ENCODE results near the gene SEPSECS. TPM values are rescaled to one million over a fixed set of nuclear protein-coding genes. Genes with fewer than 3 reads are reported as not detected.
A peak's percentile ranks its signal among the peaks of the same experiment; 100 is the strongest.

SEPSECS gene
- total and polyA plus RNA-seq, 2 donors (not counting 3 experiments of a cell fraction or from before 2014, with no cell fraction given) = 2.8 to 8.3 TPM

GRCh38 chr4:25160714-25161592, 704 bp upstream of the SEPSECS start:
- H4K20me1 ChIP-seq (replicated peaks; ENCODE audit: control insufficient read depth, extremely low read depth, insufficient read depth, low read length) = no peaks in the 10 kb centered on the region
- no peaks in the 10 kb centered on the region for H3K9me3 ChIP-seq (replicated peaks; ENCODE audit: control insufficient read depth, insufficient read depth, low read length)
- H2AFZ ChIP-seq (ENCODE audit: low read depth, low read length) = peak overlapping the region; percentile 78
- no peaks in the 10 kb centered on the region for H3K27me3 ChIP-seq (ENCODE audit: control insufficient read depth in 2 of 2, insufficient read depth in 2 of 2, low read length in 2 of 2)
- H3K4me3 ChIP-seq (replicated peaks in 1 of 3; ENCODE audit: insufficient read depth in 1 of 3, low read depth in 1 of 3, low read length in 3 of 3) = peak overlapping the region; percentile 39 to 94 (median 84)
- CTCF ChIA-PET = interaction anchor here (1.0 to 3.0 kb wide), 10 partner anchors 9 to 206 kb away, joined by 3 to 17 read pairs (median 9); partner anchors contain the start of genes PI4K2B and ZCCHC4
- H3K36me3 ChIP-seq (ENCODE audit: control insufficient read depth in 2 of 2, extremely low read depth in 1 of 2, insufficient read depth in 2 of 2, low read length in 2 of 2) = no peaks in the 10 kb centered on the region
- H3K79me2 ChIP-seq (ENCODE audit: control insufficient read depth, insufficient read depth, low read length) = no peaks in the 10 kb centered on the region
- H3K4me2 ChIP-seq (ENCODE audit: insufficient read depth, low read length) = peak overlapping the region; percentile 97
- DNase-seq (ENCODE audit: low read depth, low spot score) (no peak), FAIRE-seq (no peak)
- H3K4me1 ChIP-seq (ENCODE audit: control insufficient read depth, extremely low read depth, insufficient read depth, low read length) = peaks cover 7% of the 10 kb centered on the region
- peak; percentile 52 for TF ChIP-seq POLR2AphosphoS5 (IDR thresholded peaks at IDR 0.05; ENCODE audit: insufficient read depth, low read depth, low read length)
- no peak for TF ChIP-seq CTCF (IDR thresholded peaks at IDR 0.05; ENCODE audit: extremely low read depth in 1 of 2, insufficient read depth in 1 of 2, low read depth in 1 of 2, low read length in 2 of 2)
- TF ChIP-seq MAX (IDR thresholded peaks at IDR 0.05; ENCODE audit: insufficient read depth, insufficient read length) = no peak
- no peak for TF ChIP-seq FOS (IDR thresholded peaks at IDR 0.05; ENCODE audit: borderline replicate concordance, insufficient read depth, low read length)
- TF ChIP-seq POLR2A (IDR thresholded peaks at IDR 0.05; ENCODE audit: low read depth, low read length) = peak; percentile 81
- POLR2A ChIA-PET = interaction anchor here (0.6 to 1.1 kb wide), 4 partner anchors 13 to 592 kb away, joined by 3 to 4 read pairs (median 3); no protein-coding TSS in a partner anchor
- peak overlapping the region; percentile 77 for H3K9ac ChIP-seq (replicated peaks; ENCODE audit: extremely low read depth, insufficient read depth, low read length)
- peak overlapping the region; percentile 81 for H3K27ac ChIP-seq (ENCODE audit: insufficient read depth, low read depth, low read length)
- no peaks in the 10 kb centered on the region for H3K9me1 ChIP-seq (replicated peaks; ENCODE audit: control insufficient read depth, extremely low read depth, insufficient read depth, low read length)
- BruUV-seq (replicated peaks) = TSS peak; percentile 82
- intact Hi-C loops (cut with micrococcal nuclease) (loop anchor here (1.0 to 5.0 kb wide), 7 partner anchors 12 to 579 kb away; partner anchors contain the start of genes DHX15, PI4K2B and ZCCHC4), dilution Hi-C loops (cut with MboI; ENCODE audit: extremely low pct_ligation_motif_present, low sequenced_read_pairs) (no loop called here)
